ENCODE data around the gene SLC25A46.
"Not testable (repeated sequence)": the region's sequence is repeated elsewhere in the genome, so short reads cannot be mapped to it uniquely, and the experiment has no call there.

Gene SLC25A46

DNA sequence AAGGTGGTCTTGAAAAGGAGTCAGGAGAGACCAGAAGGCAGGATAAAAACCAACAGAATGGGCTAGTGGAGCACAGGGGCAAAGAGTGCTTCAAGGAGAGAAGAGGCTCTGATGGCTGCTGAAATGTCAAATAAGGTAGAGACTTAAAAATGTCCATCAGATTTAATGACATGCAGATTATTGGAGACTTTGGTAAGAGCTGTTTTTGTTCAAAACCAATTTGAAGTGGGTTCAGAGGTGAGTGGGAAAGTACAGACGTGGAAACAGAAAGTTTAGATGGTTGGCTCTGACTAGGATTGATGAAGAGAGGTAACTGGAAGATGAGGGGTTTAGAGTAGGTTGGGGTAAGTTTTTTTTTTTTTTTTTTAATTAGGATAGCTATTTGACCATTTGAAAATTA is 14.1 kb downstream of the SLC25A46 start:
- DNase-seq = no peak
- intact Hi-C loops (cut with DNase I) = no loop called here

DNA sequence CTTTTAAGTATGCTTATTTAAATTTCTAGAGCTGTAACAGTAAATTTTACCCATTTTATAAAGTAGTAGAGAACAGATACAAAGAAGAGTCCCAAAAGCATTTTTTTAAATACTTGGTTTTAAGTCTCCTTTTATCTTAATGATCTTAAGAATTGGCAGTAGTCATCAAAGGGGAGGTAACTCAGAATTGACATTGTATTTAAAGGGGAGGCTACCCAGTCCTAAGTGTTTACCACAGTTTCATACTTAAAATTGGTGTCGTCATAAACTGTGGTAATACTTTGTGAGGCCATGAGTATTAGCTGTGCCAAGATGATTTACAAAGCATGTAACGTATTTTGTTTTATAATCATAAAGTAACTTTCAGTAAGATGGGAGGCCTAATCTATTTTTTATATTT is 14.8 kb downstream of the SLC25A46 start:
- intact Hi-C loops (cut with DNase I) = no loop called here
- DNase-seq = no peak

DNA sequence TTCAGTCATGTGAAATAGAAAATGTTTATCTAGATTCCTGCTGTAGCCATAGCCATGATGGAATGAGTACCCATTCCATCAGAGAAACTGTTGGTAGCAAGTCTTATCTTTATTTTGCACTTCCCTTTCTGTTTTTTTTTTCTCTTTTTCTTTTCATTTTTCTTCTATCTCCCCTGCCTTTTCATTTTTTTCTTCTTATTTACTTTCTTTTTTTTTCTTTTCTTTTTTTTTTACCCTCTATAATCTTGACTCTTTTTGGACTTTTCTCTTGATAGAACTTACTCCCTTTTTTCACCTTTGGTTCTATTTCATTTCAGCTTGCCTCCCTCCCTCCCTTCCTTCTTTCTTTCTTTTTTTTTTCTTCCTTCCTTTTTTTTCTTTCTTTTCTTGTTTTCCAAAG is 15.4 kb downstream of the SLC25A46 start:
- intact Hi-C loops (cut with DNase I) = no loop called here
- DNase-seq = no peak

DNA sequence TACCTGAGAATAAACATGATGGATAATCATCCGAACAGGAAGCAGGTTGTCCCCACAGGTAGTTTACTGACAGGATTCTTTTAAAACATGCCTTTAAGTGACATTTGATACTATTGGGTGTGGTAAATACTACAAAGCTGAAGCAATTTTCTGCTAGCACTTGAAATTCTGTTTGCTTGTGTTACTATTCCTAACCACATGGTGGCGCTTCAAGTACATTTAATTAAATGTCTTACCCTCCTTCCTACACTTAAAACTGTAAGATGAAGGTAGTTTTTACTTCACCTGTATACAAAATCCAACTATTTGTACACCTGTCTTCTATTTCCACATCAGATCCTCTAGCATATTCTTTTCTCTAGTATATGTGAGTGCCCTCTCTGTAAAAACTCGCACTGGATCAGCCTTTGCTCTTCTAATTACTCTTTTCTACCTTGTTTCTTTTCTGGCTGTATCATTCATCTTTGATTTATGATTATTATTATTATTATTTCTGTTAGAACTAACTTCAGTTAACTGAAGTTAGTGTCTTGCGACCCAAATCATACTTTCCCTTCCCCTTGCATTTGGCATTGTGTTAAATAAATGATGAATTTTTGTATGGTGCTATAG is 18.4 kb downstream of the SLC25A46 start:
- peak in 11 of 42 donors; percentile 11 to 64 (median 26) for DNase-seq
- intact Hi-C loops (cut with DNase I) = no loop called here

DNA sequence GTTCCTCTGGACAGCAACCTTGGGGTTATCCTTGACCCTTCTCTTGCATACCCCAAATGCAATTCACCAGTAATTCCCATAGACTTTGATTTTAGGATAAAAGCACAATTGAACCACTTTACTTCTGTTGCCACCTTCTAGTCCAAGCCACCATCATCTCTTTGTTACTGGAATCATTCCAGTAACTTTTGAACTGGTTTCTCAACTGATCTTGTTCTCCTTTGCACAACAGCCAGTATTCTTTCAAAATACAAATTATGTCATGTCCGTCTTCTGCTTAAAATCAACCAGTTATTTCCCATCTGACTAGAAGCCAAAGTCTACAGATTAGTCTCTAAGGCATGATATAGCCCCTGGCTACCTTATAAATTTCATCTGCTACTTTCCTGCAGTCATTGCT is 21.4 kb downstream of the SLC25A46 start:
- intact Hi-C loops (cut with DNase I) = no loop called here
- no peak for DNase-seq

DNA sequence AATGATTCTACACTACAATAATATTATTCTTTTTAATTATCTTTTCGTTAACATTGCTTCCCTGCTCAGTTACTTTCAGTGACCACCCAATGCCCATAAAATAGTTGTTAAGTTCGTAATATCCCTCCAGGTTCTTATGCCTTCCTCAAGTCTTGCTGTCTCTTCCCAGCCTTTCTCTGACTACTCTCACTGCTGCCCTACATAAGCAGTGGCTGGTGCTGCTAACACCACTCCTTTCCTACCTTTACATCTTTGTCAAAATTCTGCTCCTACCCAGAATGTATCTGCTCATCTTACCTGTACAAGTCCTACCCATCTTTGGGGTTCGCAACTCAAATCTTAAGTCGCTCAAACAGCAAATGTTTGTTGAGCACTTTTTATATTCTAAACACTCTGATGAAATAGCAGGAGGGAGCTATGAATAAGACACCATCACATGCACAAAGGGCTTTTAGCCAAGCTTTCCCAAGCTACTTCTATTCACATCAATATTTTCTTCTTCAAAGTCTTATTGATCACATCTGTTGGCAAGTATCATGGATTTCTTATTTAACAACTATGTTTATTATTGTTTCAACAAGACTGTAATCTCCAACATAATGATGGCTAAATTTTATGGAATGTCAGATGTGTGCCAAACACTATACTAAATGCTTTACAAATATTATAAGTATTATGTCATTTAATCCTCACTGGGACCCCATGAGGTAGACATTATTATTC is 29.5 kb downstream of the SLC25A46 start:
- no peak for DNase-seq
- intact Hi-C loops (cut with DNase I) = no loop called here

DNA sequence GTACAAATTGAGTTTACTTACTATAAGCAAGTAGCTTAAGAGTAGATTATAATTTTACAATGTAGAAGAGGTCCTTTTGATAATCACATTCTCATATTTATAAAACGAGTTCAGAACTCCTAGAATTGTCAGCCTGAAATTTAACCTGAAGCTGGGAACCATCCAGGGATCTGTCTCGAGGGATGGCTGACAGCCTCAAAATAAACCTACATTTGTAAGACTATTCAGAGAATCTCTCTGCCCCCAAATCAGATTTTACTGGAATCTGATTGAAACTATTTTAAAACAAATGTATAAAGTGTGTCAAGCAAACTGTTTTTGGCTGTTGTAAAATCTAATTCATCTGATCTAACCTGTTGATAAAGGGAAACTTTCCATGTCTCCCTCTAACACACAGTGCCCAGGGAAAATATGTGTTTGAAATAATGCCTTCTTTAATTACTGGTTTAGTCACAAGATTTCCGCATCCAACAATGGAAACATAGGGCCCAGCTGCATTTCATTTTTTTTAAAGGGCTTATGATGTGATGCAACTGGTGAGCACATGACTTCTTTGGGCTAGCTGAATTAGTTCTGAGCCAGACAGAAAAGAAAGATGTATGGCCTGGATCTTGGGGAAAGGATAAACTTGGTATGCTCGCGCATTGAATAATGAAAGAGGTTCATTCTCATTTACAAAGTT is 30.3 kb downstream of the SLC25A46 start:
- DNase-seq = no peak
- intact Hi-C loops (cut with DNase I) = no loop called here

DNA sequence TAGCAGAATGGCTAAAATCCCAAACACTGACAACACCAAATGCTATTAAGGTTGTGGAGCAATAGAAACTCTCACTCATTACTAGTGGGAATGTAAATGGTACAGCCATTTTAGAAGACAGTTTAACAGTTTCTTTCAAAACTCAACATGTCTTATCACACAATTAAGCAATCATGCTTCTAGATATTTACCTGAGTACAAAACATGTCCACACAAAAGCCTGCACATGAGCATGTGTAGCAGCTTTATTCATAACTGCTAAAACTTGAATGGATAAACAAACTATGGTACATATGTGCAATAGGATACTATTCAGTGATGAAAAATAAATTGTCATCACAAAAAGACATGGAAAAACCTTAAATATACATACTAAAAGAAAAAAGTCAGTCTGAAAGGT is 31.5 kb downstream of the SLC25A46 start:
- intact Hi-C loops (cut with DNase I) = no loop called here
- no peak for DNase-seq

DNA sequence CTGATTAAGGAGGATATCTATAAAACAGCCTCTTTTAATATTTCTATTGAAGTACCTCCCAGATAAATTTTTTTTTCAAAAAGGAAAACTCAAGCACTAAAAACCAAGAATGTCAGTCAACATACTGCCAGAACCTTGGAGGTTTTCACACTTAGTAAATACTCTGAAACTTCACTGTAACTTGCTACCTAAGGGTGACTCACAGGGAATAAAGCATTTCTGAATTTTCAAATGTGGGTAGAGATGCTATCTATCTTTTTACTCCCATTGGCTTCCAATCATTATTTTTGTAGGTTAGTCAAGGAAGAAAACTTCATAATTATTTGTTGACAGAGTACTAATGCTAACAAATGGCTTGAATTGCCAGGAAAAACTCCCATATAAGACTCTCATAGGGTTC is 46.1 kb downstream of the SLC25A46 start:
- no peak for DNase-seq
- intact Hi-C loops (cut with DNase I) = no loop called here

DNA sequence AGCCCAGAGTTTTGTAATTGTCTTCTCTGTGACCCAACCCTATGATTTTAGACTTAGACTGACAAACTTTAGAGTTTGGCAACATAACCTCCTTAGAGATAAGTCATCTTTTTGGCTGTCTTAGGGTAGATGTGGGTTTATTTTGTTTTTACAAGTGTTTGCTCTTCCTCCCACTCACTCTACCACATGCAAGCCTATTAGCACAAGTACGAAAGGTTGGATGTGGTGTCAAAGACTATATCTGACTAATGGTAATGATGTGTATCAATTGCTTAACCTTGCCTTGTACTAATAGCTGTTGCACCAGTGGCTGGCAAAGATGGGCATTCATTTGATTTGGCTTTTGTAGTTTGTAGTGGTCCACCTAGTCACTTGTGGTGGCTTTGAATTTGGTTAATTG is 46.5 kb downstream of the SLC25A46 start:
- intact Hi-C loops (cut with DNase I) = no loop called here
- no peak for DNase-seq

DNA sequence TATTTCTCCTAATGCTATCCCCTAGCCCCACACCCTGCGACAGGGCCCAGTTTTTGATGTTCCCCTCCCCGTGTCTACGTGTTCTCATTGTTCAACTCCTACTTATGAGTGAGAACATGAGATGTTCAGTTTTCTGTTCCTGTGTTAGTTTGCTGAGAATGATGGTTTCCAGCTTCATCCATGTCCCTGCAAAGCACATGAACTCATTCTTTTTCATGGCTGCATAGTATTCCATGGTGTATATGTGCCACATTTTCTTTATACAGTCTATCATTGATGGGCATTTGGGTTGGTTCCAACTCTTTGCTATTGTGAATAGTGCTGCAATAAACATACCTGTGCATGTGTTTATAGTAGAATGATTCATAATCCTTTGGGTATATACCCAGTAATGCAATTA is 49.2 kb downstream of the SLC25A46 start:
- intact Hi-C loops (cut with DNase I); DNase-seq: not testable (repeated sequence)

DNA sequence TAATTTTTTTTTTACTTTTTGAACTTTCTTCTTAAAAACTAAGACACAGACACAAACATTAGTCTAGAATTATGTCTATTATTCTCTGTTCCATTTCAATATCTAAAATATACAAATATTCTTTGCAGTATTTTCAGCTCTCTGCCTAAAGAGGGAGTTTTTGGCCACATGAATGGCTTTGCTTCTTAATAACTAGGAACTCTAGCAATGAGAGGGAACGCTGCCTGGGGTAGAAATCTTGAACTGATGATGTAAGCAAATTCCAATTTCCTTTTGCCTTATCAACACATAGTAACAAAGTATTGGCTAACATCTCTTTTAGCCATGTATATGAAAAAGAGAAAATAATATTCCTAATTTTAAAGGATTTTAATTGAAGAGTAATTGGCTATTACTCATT is 51.9 kb downstream of the SLC25A46 start:
- intact Hi-C loops (cut with DNase I) = no loop called here
- peak in 1 of 42 donors; percentile 17 for DNase-seq

DNA sequence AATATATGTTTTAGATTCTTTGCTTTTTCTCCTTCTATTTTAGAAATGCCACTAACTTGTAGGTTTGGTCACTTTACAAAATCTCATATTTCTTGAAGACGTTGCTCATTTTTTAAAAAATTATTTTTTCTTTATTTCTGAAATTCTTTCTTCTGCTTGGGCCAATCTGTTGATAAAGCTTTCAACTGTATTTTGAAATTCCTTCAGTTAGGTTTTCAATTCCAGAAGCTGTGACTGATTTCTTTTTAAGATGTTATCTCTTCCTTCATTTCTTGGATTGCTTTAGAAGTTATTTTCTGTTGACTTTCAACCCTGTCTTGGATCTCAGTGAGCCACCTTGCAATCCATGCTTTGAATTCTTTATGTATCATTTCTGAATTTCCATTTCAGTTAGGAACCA is 64.2 kb downstream of the SLC25A46 start:
- intact Hi-C loops (cut with DNase I) = no loop called here
- DNase-seq = no peak

DNA sequence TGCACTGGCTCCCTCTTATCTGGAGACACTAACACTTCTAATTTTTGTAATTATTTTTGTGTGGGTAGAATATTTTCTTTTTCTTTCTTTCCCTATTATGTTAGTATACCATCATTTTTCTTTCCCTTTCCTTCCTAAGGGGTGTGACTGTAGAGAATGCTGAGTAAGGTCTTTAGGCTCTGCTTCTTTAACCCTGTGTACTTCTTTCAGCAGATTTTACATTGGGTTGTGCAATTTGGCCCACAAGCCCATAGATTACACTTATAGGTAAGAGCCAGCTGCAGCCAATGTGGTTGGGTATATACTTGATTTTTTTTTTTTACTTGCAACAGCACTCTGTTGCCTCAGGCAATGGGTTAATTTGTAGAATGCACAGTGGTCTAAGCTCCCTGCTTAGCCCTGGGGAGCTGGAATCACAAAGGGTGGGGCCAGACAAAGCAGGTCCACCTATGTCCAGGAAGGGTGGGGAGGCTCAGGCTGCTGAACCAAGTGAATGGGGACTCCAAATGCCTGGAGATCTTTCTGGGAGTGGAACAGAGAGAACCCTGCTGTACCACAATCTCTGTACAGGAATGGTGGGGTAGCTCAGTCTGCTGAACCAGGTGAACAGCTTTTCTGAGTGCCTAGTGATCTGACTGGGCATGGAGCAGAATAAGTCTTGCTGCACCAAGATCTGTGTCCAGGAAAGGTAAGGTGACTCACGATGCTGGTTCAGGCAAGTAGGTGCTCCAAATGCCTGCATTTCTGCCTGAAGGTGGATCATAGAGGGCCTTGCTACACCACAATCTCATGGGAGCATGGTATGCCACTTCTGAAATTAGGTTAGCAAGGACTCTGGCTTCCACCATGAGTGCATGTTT is 64.9 kb downstream of the SLC25A46 start:
- intact Hi-C loops (cut with DNase I) = no loop called here

DNA sequence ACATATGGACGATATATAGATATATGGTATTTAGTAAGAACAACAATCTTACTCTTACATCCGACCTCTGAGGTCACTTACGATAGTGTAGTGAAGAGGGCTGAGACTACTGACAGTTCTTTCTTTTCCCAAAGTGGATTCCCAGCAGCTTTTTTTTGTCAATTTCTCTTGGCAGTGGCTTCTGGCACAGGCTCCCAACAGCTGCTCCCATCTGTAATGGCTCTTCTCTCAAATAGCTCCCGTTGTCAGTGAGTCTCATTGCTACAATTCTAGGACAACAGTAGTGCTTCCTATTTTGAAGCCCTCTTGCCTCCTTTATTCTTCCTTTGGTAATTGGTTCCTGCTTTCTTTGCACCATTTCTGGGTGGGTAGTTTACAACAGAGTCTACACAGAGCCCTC is 68.4 kb downstream of the SLC25A46 start:
- DNase-seq = peak in 4 of 42 donors; percentile 1 to 14 (median 8)

More for the DNA sequence above, 64.9 kb downstream of the SLC25A46 start:
- DNase-seq = no peak

DNA sequence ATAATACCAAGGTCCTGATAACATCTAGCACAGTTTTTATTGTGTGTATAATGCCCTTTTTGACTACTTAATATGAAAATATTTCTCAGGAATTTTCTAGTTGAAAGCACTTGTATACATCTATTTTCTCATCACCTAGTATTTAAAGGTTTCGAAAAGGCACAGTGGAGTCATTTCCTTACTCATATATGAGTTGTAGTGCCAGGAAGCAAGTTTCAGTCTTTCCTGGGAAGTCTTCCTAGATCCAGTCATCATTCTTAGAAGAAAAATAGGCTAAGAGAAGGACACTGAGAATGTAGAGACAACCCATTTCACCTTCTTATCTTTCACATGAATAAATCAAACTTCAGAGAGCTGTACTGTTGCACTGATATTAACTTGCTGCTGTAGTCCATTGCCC is 70.2 kb downstream of the SLC25A46 start:
- no peak for DNase-seq
- intact Hi-C loops (cut with DNase I) = no loop called here

More for the DNA sequence above, 68.4 kb downstream of the SLC25A46 start:
- intact Hi-C loops (cut with DNase I) = no loop called here

Measured in head of caudate nucleus (tissue), 42 donors.